Purkinje cell (primary cell): Measurements from ENCODE around the gene DHODH. TPM values are rescaled to one million over a fixed set of nuclear protein-coding genes. Genes with fewer than 3 reads are reported as not detected.

Source experiments
- polyA plus RNA-seq: library from polyadenylated mRNA; unstranded; fragments of >200 nt; fragmentation: Nextera tagmentation; gene quantifications from 2 replicates; pipeline ENCODE4 v1.2.1, GENCODE V29; 2014

Gene DHODH
- polyA plus RNA-seq: 2.1 and 3.3 TPM in 2 replicates

GRCh38 chr16:72008424-72009216, at the start of gene DHODH:
Gene DHODH (plus strand): TSS chr16:72008744. CDS start chr16:72008765, 21 bp downstream.

GRCh38 chr16:72054254-72054847, 45.8 kb downstream of the DHODH start, which contains the start of gene HP:
Gene HP (plus strand): TSS chr16:72054505. CDS start chr16:72054653, 148 bp downstream.

Other genes starting within 250 kb of the DHODH start
- gene AP1G1, start 199.9 kb upstream of the DHODH start, polyA plus RNA-seq: 23.1 and 34.5 TPM in 2 replicates
- 8.8 and 13.7 TPM in 2 replicates for gene ATXN1L, start 162.8 kb upstream of the DHODH start, polyA plus RNA-seq
- 3.9 TPM in 2 replicates for gene ZNF821, start 124.6 kb upstream of the DHODH start, polyA plus RNA-seq
- 31.3 and 52.5 TPM in 2 replicates for gene IST1, start 113.2 kb upstream of the DHODH start, polyA plus RNA-seq
- gene PKD1L3, start 8.3 kb upstream of the DHODH start, polyA plus RNA-seq: not detected in 2 replicates
- gene HP, start 45.8 kb downstream of the DHODH start, polyA plus RNA-seq: 0.31 TPM in 1 of 2 replicates, not detected in the other
- gene HPR, start 54.5 kb downstream of the DHODH start, polyA plus RNA-seq: 2.5 and 4.0 TPM in 2 replicates
- gene TXNL4B, start 84.9 kb downstream of the DHODH start, polyA plus RNA-seq: 8.7 and 14.4 TPM in 2 replicates
- gene DHX38, start 85.1 kb downstream of the DHODH start, polyA plus RNA-seq: 5.8 and 9.3 TPM in 2 replicates
- gene PMFBP1, start 163.4 kb downstream of the DHODH start, polyA plus RNA-seq: 0.27 and 1.5 TPM in 2 replicates